Left colon (tissue), 2 donors: Measurements from ENCODE around the gene SLC28A3. TPM values are rescaled to one million over a fixed set of nuclear protein-coding genes. Genes with fewer than 3 reads are reported as not detected.
"Not testable (repeated sequence)": the region's sequence is repeated elsewhere in the genome, so short reads cannot be mapped to it uniquely, and the experiment has no call there.

Source experiments
- ATAC-seq: fragments of 200-7000 bp; cut with Tn5 transposase; one replicate; pipeline ENCODE4 v1.9.1; 2020; ENCODE audit warnings: mild to moderate bottlenecking, moderate library complexity
- DNase-seq, 2 donors: peaks; one replicate each; pipeline ENCODE4 v3.0.0-alpha.2; 2020
- intact Hi-C, 2 donors: fragments of 100-400 bp; cut with DNase I in 1 of 2; cut with micrococcal nuclease in 1 of 2; formaldehyde crosslinking; loops; one replicate each; pipeline versions ENCODE4 v1.11.2 to v1.14.0; 2022; cut with DNase I, micrococcal nuclease
- long read RNA-seq: library from polyadenylated mRNA; unstranded; transcript quantifications from one replicate; pipeline ENCODE4 v2.0.0, GENCODE V29; 2021
- total RNA-seq, 2 donors: library from RNA; stranded (reverse); fragmentation: NEBNext Ultra II Directional; extraction: Animal tissue kit (Norgen Biotek cat#: 25700); gene quantifications; one replicate each; pipeline ENCODE4 v1.2.1, GENCODE V29; 2021
- donor health status: DM: no; HTN: no; CAD: no.
- donor health status: DM: yes; HTN: yes; CAD: no.

The SLC28A3 gene, protein sequence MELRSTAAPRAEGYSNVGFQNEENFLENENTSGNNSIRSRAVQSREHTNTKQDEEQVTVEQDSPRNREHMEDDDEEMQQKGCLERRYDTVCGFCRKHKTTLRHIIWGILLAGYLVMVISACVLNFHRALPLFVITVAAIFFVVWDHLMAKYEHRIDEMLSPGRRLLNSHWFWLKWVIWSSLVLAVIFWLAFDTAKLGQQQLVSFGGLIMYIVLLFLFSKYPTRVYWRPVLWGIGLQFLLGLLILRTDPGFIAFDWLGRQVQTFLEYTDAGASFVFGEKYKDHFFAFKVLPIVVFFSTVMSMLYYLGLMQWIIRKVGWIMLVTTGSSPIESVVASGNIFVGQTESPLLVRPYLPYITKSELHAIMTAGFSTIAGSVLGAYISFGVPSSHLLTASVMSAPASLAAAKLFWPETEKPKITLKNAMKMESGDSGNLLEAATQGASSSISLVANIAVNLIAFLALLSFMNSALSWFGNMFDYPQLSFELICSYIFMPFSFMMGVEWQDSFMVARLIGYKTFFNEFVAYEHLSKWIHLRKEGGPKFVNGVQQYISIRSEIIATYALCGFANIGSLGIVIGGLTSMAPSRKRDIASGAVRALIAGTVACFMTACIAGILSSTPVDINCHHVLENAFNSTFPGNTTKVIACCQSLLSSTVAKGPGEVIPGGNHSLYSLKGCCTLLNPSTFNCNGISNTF
- 1 to 10 TPM in 1 of 2 donors, under 1 TPM in 1; 0.84 to 1.5 TPM for total RNA-seq
- long read RNA-seq = 0 reads

DNA sequence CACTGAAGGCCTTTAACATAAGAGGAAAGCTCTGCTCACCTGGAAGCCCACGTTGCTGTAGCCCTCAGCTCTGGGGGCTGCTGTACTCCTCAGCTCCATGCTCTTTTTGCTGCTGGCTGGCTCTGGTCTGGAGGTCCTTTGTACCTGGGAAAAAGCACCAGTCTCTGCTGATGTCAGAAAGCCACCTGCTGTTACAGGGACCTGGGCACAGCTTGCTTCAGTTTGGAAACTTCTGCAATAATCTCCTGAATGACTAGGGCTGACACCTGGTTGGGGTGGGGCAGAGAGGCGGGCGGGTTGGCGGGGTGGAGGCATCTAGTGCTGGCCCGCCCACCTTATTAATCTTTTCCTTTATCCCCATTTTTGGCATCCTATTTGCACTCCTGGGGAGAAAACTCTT lies at the start of gene SLC28A3:
SLC28A3 (minus strand) TSS at position 224 of the 400 bp plus-strand sequence; CDS start at position 99, 125 bp downstream.
- peak; percentile 60 for DNase-seq

GRCh38 chr9:84390254-84390653 lies 49.7 kb upstream of the SLC28A3 start:
- intact Hi-C loops = loop anchor here in 1 of 2 donors (10.0 kb wide), 1 partner anchor 565 kb away; no protein-coding TSS in a partner anchor
- DNase-seq, ATAC-seq: not testable (repeated sequence)

More for the DNA sequence above, at the start of gene SLC28A3:
- peak; percentile 86 for ATAC-seq
- intact Hi-C loops = no loop called here

DNA sequence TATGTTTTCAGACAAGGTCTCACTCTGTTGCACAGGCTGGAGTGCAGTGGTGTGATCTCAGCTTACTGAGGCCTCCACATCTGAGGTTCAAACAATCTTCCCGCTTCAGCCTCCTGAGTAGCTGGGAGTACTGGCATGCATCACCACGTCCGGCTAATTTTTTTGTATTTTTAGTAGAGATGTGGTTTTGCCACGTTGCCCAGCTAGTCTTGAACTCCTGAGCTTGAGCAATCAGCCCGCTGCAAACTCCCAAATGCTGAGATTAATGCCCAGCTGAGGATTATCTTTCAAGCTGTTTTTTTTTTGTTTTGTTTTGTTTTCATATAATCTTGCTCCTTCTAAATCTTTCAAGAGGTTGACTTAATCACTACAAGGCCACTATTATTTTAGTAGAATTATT lies 47.3 kb upstream of the SLC28A3 start:
- DNase-seq = no peak
- no peak for ATAC-seq
- intact Hi-C loops = no loop called here

GRCh38 chr9:84386753-84387152 lies 46.2 kb upstream of the SLC28A3 start:
- DNase-seq (no peak), ATAC-seq (no peak)
- intact Hi-C loops = no loop called here

- intact Hi-C loops = no loop called here
- DNase-seq (no peak), ATAC-seq (no peak)
Observed at GRCh38 chr9:84385386-84386040, 45.0 kb upstream of the SLC28A3 start.

GRCh38 chr9:84384617-84385016 lies 44.1 kb upstream of the SLC28A3 start:
- DNase-seq = no peak
- intact Hi-C loops = no loop called here
- no peak for ATAC-seq

GRCh38 chr9:84383178-84383577 lies 42.6 kb upstream of the SLC28A3 start:
- intact Hi-C loops = no loop called here
- no peak for ATAC-seq

DNA sequence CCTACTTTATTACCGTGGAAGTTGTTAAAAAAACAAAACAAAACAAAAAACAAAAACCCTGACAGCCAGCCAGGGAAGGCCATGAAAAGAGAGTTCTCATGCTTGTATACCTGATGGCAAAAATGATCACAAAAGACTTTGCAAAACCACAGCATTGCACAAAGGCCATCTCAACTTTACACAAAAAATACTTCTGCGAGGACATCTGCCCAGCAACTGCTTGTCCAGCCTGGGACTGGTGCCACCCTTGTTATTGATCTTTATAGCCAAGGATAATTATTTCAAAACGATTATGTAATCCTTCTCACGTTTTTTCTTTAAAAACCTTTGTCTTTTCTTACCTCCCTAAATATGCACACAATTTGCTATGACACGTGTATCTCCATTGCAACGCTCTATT lies 42.2 kb upstream of the SLC28A3 start:
- ATAC-seq (no peak), DNase-seq (no peak)
- intact Hi-C loops = no loop called here

More at GRCh38 chr9:84383178-84383577, 42.6 kb upstream of the SLC28A3 start:
- no peak for DNase-seq

DNA sequence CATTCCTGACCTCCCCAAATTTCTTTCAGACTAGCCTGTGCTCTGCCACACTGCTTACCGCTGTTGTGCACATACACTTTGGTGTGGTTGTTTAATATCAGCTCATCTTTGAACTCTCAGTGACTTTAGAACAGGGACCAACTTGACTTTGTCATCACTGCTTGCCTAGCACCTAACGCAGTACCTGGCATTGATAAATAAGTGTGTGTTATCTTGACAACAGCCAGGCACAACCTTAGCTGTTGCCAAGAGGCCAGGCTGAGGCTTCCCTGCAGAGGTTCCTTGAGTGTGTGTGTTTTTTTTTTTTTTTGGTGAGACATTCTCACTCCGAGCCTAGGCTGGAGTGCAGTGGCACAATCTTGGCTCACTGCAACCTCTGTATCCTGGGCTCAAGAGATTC lies 41.0 kb upstream of the SLC28A3 start:
- intact Hi-C loops = no loop called here
- ATAC-seq (no peak), DNase-seq (no peak)

DNA sequence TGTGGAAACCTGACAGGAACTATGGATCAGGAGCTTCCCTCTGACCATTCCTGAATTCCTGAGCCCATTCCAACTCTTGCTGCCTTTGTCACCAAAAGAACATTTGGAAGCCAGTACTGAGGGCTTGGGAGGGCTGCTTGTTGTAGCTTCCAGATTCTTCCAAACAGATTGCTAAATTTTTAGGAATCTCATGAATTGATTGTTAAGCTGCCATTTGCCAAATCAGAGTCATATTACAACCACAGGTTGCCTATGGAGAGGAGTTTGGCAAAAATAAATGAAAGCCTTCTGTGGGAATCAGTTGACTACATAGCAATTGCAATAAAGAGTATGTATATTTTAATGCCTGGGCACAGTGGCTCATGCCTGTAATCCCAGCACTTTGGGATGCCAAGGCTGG lies 39.2 kb upstream of the SLC28A3 start:
- no peak for ATAC-seq
- intact Hi-C loops = no loop called here
- no peak for DNase-seq

GRCh38 chr9:84375954-84376353 lies 35.4 kb upstream of the SLC28A3 start:
- no peak for DNase-seq
- intact Hi-C loops = no loop called here
- no peak for ATAC-seq

DNA sequence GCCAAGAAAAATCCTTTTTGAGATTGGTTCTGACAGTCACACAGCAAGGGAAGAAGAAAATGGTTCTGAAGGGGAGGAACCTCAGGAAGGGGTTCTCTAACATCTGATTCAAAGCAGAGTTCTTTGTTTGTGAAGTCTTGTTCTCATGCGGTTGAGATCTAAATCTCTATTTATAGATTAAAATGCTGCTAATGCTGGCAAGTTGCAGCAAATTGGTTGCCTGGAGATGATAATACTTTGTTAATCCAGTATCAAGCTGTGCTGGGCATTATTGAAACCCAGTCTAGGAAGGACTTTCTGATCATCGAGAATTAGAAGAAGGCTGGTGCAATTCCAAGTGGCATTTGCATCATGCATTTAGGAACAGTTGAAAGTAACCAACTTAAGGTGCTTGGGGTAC lies 34.0 kb upstream of the SLC28A3 start:
- intact Hi-C loops = no loop called here
- DNase-seq (no peak), ATAC-seq (no peak)

GRCh38 chr9:84374013-84374412 lies 33.5 kb upstream of the SLC28A3 start:
- intact Hi-C loops = no loop called here
- ATAC-seq = no peak
- no peak for DNase-seq

DNA sequence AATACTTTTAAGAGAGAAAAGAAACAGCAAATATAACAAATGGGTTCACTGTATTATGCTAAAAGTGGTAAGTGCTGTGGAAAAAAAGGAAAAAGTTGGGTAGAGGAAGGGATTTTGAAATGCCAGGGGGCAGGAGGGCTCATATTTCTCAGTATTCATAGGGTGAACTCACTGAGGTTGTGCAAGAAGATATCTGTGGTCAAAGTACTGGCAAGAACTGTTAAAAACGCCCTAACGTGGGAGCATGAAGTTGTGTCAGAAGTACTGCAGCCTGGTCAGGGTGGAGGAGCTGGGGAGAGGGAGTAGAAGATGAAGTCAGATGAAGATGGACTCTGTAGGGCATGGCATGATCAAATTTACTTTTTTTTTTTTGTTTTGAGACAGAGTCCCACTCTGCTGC lies 31.2 kb upstream of the SLC28A3 start:
- ATAC-seq = no peak
- intact Hi-C loops = no loop called here
- DNase-seq = no peak

GRCh38 chr9:84368601-84369000 lies 28.0 kb upstream of the SLC28A3 start:
- ATAC-seq (no peak), DNase-seq (no peak)
- intact Hi-C loops = no loop called here

DNA sequence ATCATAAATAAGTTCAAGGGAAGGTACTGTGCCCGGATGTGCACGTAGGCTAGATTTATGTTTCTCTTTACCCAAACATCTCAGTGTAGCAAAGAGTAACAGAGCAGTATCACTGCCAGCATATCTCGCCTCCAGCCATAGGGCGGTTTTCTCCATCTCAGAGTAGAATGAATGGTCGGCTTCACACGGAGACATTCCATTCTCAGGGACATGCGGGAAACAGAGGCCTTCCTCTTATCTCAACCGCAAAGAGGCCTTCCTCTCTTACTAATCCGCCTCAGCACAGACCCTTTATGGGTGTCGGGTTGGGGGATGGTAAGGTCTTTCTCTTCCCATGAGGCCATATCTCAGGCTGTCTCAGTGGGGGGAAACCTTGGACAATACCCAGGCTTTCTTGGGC lies 27.2 kb upstream of the SLC28A3 start:
- DNase-seq, ATAC-seq, intact Hi-C loops: not testable (repeated sequence)

DNA sequence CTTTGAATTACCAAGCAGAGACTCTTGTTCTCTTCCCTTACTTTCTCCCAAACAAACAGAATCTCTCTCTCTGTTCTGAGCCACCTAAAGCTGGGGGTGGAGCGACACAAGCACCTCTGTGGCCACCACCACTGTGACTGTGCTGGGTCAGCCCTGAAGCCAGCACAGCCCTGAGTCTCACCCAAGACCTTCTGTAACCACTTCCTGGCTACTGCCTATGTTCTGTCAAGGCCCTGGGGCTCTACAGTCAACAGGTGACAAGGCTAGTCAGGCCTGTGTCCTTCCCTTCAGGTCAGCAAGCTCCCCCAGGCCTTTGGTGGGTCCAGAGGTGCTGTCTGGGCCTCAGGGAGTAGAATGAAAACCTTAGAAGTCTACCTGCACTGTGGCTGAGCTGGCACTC lies 26.1 kb upstream of the SLC28A3 start:
- ATAC-seq (no peak), DNase-seq (no peak)
- intact Hi-C loops = no loop called here

- intact Hi-C loops, DNase-seq, ATAC-seq: not testable (repeated sequence)
Observed at GRCh38 chr9:84364894-84365490, 24.4 kb upstream of the SLC28A3 start.

DNA sequence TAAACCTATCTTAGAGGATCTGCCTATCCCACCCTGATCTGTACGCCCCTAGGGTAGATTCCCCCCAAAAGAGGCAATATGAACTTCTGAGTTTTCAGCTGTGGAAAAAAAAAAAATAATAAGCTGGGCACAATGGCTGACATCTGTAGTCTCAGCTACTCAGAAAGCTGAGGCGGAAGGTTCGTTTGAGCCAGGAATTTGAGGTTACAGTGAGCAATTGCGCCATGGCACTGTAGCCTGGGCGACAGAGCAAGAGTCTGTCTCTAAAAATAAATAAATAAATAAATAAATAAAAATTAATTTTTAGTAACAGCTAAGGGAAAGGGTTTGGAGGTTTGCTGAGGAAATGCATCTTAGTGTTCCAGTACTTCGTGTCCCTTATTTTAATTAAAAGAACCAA lies 21.1 kb upstream of the SLC28A3 start:
- no peak for ATAC-seq
- DNase-seq = no peak
- intact Hi-C loops = no loop called here
